Measurements from ENCODE around the gene FIGN. TPM values are rescaled to one million over a fixed set of nuclear protein-coding genes. Genes with fewer than 3 reads are reported as not detected.

FIGN gene
- total RNA-seq, 1 donor from 2014 or later: 16.6 TPM

GRCh38 chr2:163682695-163683094 is 53.1 kb downstream of the FIGN start:
- intact Hi-C loops (cut with micrococcal nuclease): no loop called here
- DNase-seq: no peak
- no peak for ATAC-seq

GRCh38 chr2:163681745-163682144 is 54.1 kb downstream of the FIGN start:
- no peak for DNase-seq
- peak; percentile 91 for ATAC-seq
- intact Hi-C loops (cut with micrococcal nuclease): no loop called here

- ATAC-seq: no peak
- DNase-seq: no peak
- intact Hi-C loops (cut with micrococcal nuclease): no loop called here
Measured at GRCh38 chr2:163675388-163675787, 60.4 kb downstream of the FIGN start.

DNA sequence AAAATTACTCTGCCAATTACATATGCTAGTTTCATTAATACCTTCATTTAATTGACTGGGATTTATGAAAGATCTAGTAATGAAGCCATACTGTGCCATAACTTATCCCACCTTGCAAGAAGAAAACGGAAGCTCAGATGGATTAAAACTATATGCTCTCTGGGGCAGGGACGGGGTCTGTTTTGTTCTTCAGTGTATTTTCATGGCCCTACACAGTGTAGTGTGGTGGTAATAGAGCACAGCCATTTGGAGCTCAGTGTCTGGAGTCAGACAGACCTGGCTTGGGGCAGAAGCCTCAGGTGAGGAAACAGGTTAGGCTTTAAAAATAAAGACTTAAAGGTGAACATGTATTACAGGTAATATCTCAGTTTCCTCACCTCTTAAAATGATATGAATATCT is 62.3 kb downstream of the FIGN start:
- intact Hi-C loops (cut with micrococcal nuclease): no loop called here
- ATAC-seq (no peak), DNase-seq (no peak)

DNA sequence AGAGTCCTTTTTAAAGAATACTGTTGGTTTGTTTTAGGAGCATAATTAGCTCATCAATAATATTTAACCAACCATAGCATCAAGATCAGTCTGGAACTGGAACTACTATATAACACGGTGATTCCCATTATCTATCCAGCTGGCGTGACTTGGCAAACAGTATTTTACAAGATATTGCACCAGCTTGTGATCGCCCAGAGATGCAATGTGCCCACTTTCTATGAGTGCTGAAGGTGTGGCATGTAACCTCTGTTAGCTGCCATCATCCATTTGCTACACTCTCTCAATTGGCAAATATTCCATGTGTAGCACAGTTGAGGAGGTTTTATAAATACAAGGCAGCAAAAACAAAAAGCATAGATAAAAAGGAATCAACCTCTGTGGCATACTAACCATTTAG is 64.9 kb downstream of the FIGN start:
- intact Hi-C loops (cut with micrococcal nuclease): no loop called here
- no peak for ATAC-seq

DNA sequence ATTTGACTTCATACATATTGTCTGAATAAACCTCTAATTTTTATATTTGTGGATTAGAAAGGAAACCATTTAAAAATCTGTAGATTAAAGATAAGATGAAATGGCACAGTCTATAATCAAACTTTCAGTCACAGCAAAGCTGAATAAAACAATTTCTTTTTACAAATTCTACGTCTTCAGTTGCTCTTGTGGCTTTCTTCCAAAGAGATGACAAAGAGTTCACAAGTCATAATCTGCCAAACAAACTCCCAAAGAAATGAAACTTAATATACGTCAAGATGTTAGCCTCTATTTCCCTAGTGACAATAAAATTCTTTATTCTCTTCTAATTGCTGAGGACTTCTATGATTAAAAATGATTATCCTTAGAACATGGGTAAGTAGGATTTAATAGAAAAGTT is 66.3 kb downstream of the FIGN start:
- intact Hi-C loops (cut with micrococcal nuclease): no loop called here

More for the DNA sequence above, 64.9 kb downstream of the FIGN start:
- no peak for DNase-seq

GRCh38 chr2:163667064-163667887 is 68.5 kb downstream of the FIGN start:
- DNase-seq (no peak), ATAC-seq (peak; percentile 95)
- intact Hi-C loops (cut with micrococcal nuclease): no loop called here

More for the DNA sequence above, 66.3 kb downstream of the FIGN start:
- ATAC-seq (no peak), DNase-seq (no peak)

GRCh38 chr2:163665817-163666216 is 70.0 kb downstream of the FIGN start:
- DNase-seq (no peak), ATAC-seq (no peak)
- intact Hi-C loops (cut with micrococcal nuclease): no loop called here

GRCh38 chr2:163665051-163665450 is 70.8 kb downstream of the FIGN start:
- ATAC-seq: no peak
- DNase-seq: no peak
- intact Hi-C loops (cut with micrococcal nuclease): no loop called here

GRCh38 chr2:163664610-163665009 is 71.2 kb downstream of the FIGN start:
- ATAC-seq: no peak

GRCh38 chr2:163662141-163662780 is 73.5 kb downstream of the FIGN start:
- ATAC-seq (no peak), DNase-seq (no peak)
- intact Hi-C loops (cut with micrococcal nuclease): no loop called here

More at GRCh38 chr2:163664610-163665009, 71.2 kb downstream of the FIGN start:
- intact Hi-C loops (cut with micrococcal nuclease): no loop called here
- DNase-seq: no peak

DNA sequence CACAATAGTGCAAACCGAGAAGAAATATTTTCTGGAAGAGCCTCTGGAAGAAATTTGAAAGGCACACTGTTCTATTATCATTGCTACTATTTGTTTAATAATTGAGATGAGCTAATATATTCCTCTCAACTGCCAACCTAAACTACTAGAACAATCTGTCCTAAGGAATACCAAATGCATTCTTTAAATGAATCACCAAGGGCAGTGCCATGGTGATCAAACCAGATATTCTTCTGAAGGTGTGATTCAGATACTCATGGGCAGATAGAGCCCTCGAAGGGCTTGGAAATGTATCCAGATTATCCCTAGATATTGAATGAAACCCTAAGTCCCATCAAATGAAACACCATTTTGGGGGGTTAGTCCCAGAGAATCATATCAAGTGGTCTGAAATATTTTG is 76.6 kb downstream of the FIGN start:
- intact Hi-C loops (cut with micrococcal nuclease): no loop called here
- DNase-seq (no peak), ATAC-seq (no peak)

DNA sequence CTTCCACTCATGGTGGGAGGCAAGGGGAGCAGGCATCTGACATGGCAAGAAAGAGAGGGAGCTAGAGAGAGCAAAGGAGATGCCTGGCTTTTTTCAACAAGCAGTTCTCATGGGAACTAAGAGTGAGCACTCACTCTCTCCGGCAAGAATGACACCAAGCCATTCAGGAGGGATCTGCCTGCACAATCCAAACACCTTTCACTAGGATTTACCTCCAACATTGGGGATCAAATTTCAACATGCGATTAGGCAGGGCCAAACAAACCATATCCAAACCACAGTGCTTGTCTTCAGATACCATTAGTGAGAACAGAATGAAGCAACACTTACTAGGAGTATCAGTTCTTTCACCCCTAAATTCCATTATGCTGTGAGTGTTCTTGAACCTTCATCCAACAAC is 77.3 kb downstream of the FIGN start:
- DNase-seq (no peak), ATAC-seq (peak; percentile 38)
- intact Hi-C loops (cut with micrococcal nuclease): no loop called here

DNA sequence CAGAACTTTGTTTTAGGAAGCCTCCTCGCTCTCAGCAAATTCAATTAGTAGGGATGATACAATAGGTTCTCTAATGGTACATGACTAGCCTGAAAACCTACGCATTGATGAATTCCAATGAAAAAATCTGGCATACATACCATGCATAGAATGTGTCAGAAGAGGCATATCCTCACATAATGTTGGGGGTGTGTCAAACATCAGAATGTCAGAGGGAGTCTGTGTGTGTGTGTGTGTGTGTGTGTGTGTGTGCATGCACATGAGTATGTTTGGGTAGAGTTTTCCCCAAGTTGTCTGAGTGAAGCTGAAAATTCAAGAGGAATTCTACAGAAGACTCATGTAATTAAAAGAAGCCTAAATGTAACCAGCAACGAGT is 78.5 kb downstream of the FIGN start:
- intact Hi-C loops (cut with micrococcal nuclease): no loop called here
- DNase-seq (no peak), ATAC-seq (no peak)

DNA sequence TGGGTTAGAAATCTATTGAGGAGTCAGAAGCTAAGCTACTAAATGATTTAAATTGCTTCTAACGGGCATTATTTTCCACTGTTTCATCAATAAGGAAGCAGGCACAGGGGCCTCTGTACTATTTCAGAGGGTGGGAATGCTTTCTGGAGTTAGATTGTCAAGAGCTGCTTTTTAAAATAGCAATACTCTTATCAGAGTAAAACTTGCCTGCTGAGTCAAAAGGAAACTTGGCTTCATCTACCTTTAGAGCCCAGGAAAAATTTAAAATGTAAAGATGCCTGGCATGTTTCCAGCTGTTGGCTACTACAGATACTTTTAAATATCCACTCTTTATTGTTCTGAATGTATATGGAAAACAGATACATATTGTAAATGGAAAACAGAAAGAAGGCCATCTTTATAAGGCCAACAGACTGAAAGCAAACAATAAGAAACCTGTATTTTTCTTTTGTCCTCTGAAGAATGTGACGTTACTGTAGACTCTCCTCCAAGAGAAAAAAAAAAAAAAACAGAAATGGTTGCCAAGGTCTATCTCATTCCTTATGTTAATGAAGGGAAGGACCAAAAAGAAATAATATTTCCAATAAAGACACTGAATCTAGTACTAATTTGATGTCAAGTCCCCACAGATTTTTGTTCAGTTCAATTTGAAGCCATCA is 79.1 kb downstream of the FIGN start:
- ATAC-seq (peak; percentile 80), DNase-seq (no peak)
- intact Hi-C loops (cut with micrococcal nuclease): no loop called here

DNA sequence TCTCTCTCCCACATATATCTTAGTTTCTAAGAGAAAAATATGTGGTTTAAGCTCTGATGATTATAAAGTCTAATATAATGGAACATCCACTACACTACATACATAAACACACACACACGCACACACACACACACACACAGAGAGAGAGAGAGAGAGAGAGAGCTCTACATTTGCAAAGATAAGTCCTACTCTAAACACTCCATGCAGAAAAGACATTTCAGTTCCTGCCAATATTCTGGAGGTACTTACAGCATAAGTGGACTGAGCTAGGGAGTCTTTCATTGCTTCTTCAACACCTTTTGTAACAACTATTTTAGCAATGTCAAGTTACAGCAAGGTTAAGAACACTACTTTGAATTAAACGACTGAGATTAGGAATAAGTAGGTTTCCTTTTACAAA is 80.1 kb downstream of the FIGN start:
- ATAC-seq (peak; percentile 88), DNase-seq (no peak)
- intact Hi-C loops (cut with micrococcal nuclease): no loop called here

DNA sequence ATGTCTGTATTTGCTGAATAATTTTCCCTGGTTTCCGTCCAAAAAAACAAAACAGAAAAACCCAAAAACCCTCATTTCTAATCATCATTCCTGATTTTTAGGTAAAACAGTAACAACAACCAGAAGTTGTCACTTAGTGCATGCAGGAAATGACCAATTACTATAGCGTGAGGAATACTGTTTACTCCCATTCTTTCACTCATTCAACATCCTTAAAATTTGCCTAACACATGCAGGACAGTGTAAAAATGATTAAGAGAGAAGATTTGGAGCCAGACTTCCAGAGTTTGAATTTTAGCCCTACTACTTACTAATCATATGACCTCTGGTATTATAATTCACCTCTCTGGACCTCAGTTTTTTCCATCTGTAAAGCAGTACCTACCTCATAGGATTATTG is 83.1 kb downstream of the FIGN start:
- no peak for ATAC-seq
- no peak for DNase-seq
- intact Hi-C loops (cut with micrococcal nuclease): no loop called here

GRCh38 chr2:163649080-163649479 is 86.7 kb downstream of the FIGN start:
- DNase-seq: no peak
- ATAC-seq: no peak
- intact Hi-C loops (cut with micrococcal nuclease): no loop called here

DNA sequence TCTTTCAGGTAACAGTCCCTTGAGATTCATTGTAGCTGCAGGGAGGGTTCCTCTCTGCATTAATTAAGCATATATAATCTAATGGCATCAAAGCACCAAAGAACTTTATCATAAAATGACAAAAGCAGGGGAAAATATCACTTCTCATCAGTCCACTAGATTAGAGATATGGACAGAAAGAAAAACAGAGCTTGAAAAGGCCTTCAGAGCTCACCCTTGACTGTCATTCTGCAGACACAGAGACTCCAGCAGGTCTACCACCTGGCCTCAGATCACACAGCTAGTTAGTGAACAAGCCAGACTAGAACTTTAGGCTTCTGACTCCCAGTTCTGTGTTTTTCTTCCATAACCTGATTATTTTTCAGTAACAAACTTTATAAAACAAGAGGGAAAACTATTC is 88.5 kb downstream of the FIGN start:
- DNase-seq: no peak
- intact Hi-C loops (cut with micrococcal nuclease): no loop called here
- ATAC-seq: no peak

GRCh38 chr2:163646687-163647086 is 89.1 kb downstream of the FIGN start:
- ATAC-seq: peak; percentile 27
- intact Hi-C loops (cut with micrococcal nuclease): no loop called here
- no peak for DNase-seq

All from left ventricle myocardium superior (tissue), 1 donor.